ENCODE measurements around the gene XCL2. TPM values are rescaled to one million over a fixed set of nuclear protein-coding genes. Genes with fewer than 3 reads are reported as not detected.

Gene XCL2
- total and polyA plus RNA-seq, 2 of the 8 experiments (the other 6 are each of a cell fraction or from before 2014, with no cell fraction given): not detected

DNA sequence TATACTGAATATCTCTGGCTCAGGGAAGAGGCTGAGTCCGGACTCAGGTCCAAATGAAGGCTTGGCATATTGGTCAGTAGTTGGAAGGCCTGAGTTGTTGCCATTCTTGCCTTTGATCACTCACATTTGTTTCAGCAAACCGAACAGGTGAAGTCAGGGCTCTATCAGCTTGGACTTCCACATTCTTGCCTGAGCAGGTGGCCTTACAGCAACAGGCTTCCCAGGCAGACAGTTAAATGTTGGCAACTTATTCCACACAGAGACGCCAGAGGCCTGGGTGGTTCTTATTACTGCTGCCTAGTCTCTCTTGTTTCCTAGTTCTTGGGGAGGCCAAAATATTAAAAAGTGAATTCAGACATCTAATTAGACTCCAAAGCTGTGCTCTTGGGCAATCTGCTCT is 36.6 kb downstream of the XCL2 start:
- Histone ChIP-seq H2AFZ (ENCODE audit: low read length) (no peak overlapping the region), H4K5ac (ENCODE audit: insufficient read length, low read depth, low read length) (no peak overlapping the region), H3K27me3 (replicated peaks in 1 of 4; ENCODE audit: control insufficient read depth in 3 of 4, extremely low read depth in 1 of 4, insufficient read depth in 3 of 4, low read length in 3 of 4) (no peaks in the 10 kb centered on the region), H4K91ac (replicated peaks; ENCODE audit: insufficient read length, low read length) (no peak overlapping the region), H3K9ac (replicated peaks in 1 of 4; ENCODE audit: extremely low read depth in 1 of 4, low read depth in 3 of 4, low read length in 3 of 4) (no peak overlapping the region), H3K4ac (replicated peaks; ENCODE audit: insufficient read length, low read depth, low read length) (no peak overlapping the region), H3K4me2 (ENCODE audit: insufficient read depth in 1 of 2, low read depth in 2 of 2, low read length in 2 of 2) (no peak overlapping the region), H2BK15ac (ENCODE audit: low read length) (no peak overlapping the region), H3K23ac (ENCODE audit: insufficient read length) (no peak overlapping the region), H3K36me3 (ENCODE audit: control insufficient read depth in 2 of 4, insufficient read depth in 4 of 4, low read length in 3 of 4) (no peaks in the 10 kb centered on the region), H3K56ac (replicated peaks; ENCODE audit: insufficient read length, low read depth, low read length) (no peak overlapping the region), H3K23me2 (ENCODE audit: low read depth, low read length) (no peaks in the 10 kb centered on the region), H2AK5ac (ENCODE audit: low read depth, low read length) (no peak overlapping the region), H4K8ac (ENCODE audit: extremely low read depth, insufficient read depth, low read length) (no peak overlapping the region), H3K4me1 (replicated peaks in 1 of 4; ENCODE audit: control insufficient read depth in 3 of 4, insufficient read depth in 4 of 4, low read length in 3 of 4) (no peaks in the 10 kb centered on the region), H3K14ac (ENCODE audit: insufficient read length) (no peak overlapping the region), H3K9me3 (ENCODE audit: insufficient read depth in 2 of 2, low read depth in 1 of 2, low read length in 1 of 2) (no peaks in the 10 kb centered on the region), H3K4me3 (ENCODE audit: extremely low read depth in 1 of 4, insufficient read depth in 2 of 4, low read depth in 3 of 4, low read length in 4 of 4) (no peak overlapping the region), H2BK5ac (ENCODE audit: low read depth, low read length) (no peak overlapping the region), H3K79me2 (ENCODE audit: control insufficient read depth in 1 of 2, insufficient read depth in 2 of 2, low read length in 2 of 2) (no peaks in the 10 kb centered on the region), H2BK120ac (replicated peaks; ENCODE audit: low read depth, low read length) (no peak overlapping the region), H2BK20ac (ENCODE audit: low read length) (no peak overlapping the region), H2BK12ac (ENCODE audit: low read depth, low read length) (no peak overlapping the region), H3K79me1 (ENCODE audit: low read depth, low read length) (no peaks in the 10 kb centered on the region), H3K18ac (ENCODE audit: extremely low read depth, low read length) (no peak overlapping the region), H3K27ac (ENCODE audit: low read depth, low read length) (no peak overlapping the region), H4K20me1 (replicated peaks in 1 of 2; ENCODE audit: control insufficient read depth in 1 of 2, insufficient read depth in 2 of 2, low read length in 2 of 2) (no peaks in the 10 kb centered on the region)
- 77% methylated on average over 3 of the region's 3 CpGs; no CpG with 5 or more reads in 1 of the 2 experiments for WGBS, 2 experiments (ENCODE audit: extremely low coverage in 1 of 2, insufficient coverage in 1 of 2, insufficient read length in 1 of 2, insufficient replicate concordance in 2 of 2, low coverage in 1 of 2, low lambda C conversion rate in 2 of 2, missing lambda C conversion rate in 1 of 2)
- POLR2A ChIA-PET (ENCODE audit: partially characterized antibody): no interaction called here
- DNase-seq (ENCODE audit: low read depth in 1 of 2, low spot score in 2 of 2) (no peak), FAIRE-seq (no peak)
- CTCF ChIA-PET (ENCODE audit: partially characterized antibody): no interaction called here
- TF ChIP-seq SIRT6 (IDR thresholded peaks at IDR 0.05; ENCODE audit: low read length) (no peak), HDAC6 (IDR thresholded peaks at IDR 0.05; ENCODE audit: low read depth, low read length) (no peak), BCL11A (IDR thresholded peaks at IDR 0.05; ENCODE audit: low read depth in 2 of 2, low read length in 2 of 2) (no peak), POU5F1 (IDR thresholded peaks at IDR 0.05; ENCODE audit: low read depth, low read length) (no peak), CHD1 (IDR thresholded peaks at IDR 0.05; ENCODE audit: low read depth, low read length) (no peak), CBX5 (IDR thresholded peaks at IDR 0.05; ENCODE audit: low read depth, low read length) (no peak), CBX8 (IDR thresholded peaks at IDR 0.05; ENCODE audit: borderline replicate concordance, low read depth, low read length) (no peak), POLR2A (IDR thresholded peaks at IDR 0.05; ENCODE audit: control extremely low read depth in 1 of 2, low read depth in 2 of 2, low read length in 2 of 2) (no peak), JUN (IDR thresholded peaks at IDR 0.05; ENCODE audit: low read depth, low read length) (no peak), YY1 (IDR thresholded peaks at IDR 0.05; ENCODE audit: low read depth, low read length) (no peak), MAFK (IDR thresholded peaks at IDR 0.05; ENCODE audit: low read depth, low read length) (no peak)
- TF ChIP-seq, protein P1, sequence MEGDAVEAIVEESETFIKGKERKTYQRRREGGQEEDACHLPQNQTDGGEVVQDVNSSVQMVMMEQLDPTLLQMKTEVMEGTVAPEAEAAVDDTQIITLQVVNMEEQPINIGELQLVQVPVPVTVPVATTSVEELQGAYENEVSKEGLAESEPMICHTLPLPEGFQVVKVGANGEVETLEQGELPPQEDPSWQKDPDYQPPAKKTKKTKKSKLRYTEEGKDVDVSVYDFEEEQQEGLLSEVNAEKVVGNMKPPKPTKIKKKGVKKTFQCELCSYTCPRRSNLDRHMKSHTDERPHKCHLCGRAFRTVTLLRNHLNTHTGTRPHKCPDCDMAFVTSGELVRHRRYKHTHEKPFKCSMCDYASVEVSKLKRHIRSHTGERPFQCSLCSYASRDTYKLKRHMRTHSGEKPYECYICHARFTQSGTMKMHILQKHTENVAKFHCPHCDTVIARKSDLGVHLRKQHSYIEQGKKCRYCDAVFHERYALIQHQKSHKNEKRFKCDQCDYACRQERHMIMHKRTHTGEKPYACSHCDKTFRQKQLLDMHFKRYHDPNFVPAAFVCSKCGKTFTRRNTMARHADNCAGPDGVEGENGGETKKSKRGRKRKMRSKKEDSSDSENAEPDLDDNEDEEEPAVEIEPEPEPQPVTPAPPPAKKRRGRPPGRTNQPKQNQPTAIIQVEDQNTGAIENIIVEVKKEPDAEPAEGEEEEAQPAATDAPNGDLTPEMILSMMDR (IDR thresholded peaks at IDR 0.05; ENCODE audit: control extremely low read depth in 1 of 3, insufficient read depth in 1 of 3, low read depth in 1 of 3, low read length in 3 of 3): no peak
- TF ChIP-seq, protein P2, sequence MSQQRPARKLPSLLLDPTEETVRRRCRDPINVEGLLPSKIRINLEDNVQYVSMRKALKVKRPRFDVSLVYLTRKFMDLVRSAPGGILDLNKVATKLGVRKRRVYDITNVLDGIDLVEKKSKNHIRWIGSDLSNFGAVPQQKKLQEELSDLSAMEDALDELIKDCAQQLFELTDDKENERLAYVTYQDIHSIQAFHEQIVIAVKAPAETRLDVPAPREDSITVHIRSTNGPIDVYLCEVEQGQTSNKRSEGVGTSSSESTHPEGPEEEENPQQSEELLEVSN (IDR thresholded peaks at IDR 0.05): no peak
